ENCODE data around the gene PARP1. TPM values are rescaled to one million over a fixed set of nuclear protein-coding genes. Genes with fewer than 3 reads are reported as not detected.

The PARP1 gene
- total RNA-seq, 1 donor from 2014 or later = 42.9 TPM

GRCh38 chr1:226381226-226381998, 26.5 kb downstream of the PARP1 start:
- DNase-seq (ENCODE audit: low spot score) = no peak

- DNase-seq (ENCODE audit: low spot score) = no peak
These were observed 29.8 kb downstream of the PARP1 start for GRCh38 chr1:226378071-226378470.

GRCh38 chr1:226376300-226376699, 31.6 kb downstream of the PARP1 start:
- no peak for DNase-seq (ENCODE audit: low spot score)

GRCh38 chr1:226373376-226373775, 34.5 kb downstream of the PARP1 start:
- DNase-seq (ENCODE audit: low spot score) = no peak

GRCh38 chr1:226372885-226373284, 35.0 kb downstream of the PARP1 start:
- no peak for DNase-seq (ENCODE audit: low spot score)

- no peak for DNase-seq (ENCODE audit: low spot score)
These were observed 35.9 kb downstream of the PARP1 start for GRCh38 chr1:226371866-226372490.

GRCh38 chr1:226371027-226371694, 36.7 kb downstream of the PARP1 start:
- no peak for DNase-seq (ENCODE audit: low spot score)

- DNase-seq (ENCODE audit: low spot score) = no peak
These were observed 37.6 kb downstream of the PARP1 start for GRCh38 chr1:226370144-226370923.

GRCh38 chr1:226369110-226369509, 38.8 kb downstream of the PARP1 start:
- no peak for DNase-seq (ENCODE audit: low spot score)

- no peak for DNase-seq (ENCODE audit: low spot score)
These were observed 41.6 kb downstream of the PARP1 start for GRCh38 chr1:226366290-226366689.

- no peak for DNase-seq (ENCODE audit: low spot score)
These were observed 42.1 kb downstream of the PARP1 start for GRCh38 chr1:226365831-226366231.

GRCh38 chr1:226364901-226365565, 42.9 kb downstream of the PARP1 start:
- no peak for DNase-seq (ENCODE audit: low spot score)

GRCh38 chr1:226364514-226364899, 43.4 kb downstream of the PARP1 start:
- peak; percentile 30 for DNase-seq (ENCODE audit: low spot score)

- no peak for DNase-seq (ENCODE audit: low spot score)
These were observed 43.9 kb downstream of the PARP1 start for GRCh38 chr1:226363801-226364513.

- no peak for DNase-seq (ENCODE audit: low spot score)
These were observed 44.9 kb downstream of the PARP1 start for GRCh38 chr1:226362891-226363447.

GRCh38 chr1:226362361-226362760, 45.5 kb downstream of the PARP1 start:
- DNase-seq (ENCODE audit: low spot score) = no peak

- DNase-seq (ENCODE audit: low spot score) = no peak
These were observed 47.7 kb downstream of the PARP1 start for GRCh38 chr1:226360106-226360746.

- no peak for DNase-seq (ENCODE audit: low spot score)
These were observed 50.5 kb downstream of the PARP1 start for GRCh38 chr1:226357416-226357815.

- DNase-seq (ENCODE audit: low spot score) = peak; percentile 22
These were observed 52.0 kb downstream of the PARP1 start for GRCh38 chr1:226355669-226356551.
